ENCODE results near the gene YIPF6. TPM values are rescaled to one million over a fixed set of nuclear protein-coding genes. Genes with fewer than 3 reads are reported as not detected.

Gene YIPF6
- total RNA-seq (28.5 and 29.6 TPM in 2 replicates), polyA plus RNA-seq (15.4 and 17.1 TPM in 2 replicates), polyA minus RNA-seq (25.4 and 32.0 TPM in 2 replicates), Bru-seq, nascent RNA (percentile 79 among the genes with signal in this experiment), BruChase-seq, experiment 1, labeled RNA remaining after a 6-hour chase (percentile 86 among the genes with signal in this experiment), BruChase-seq, experiment 2, labeled RNA remaining after a 2-hour chase (percentile 87 among the genes with signal in this experiment)
- 10.1 and 11.4 TPM in 2 replicates for polyA plus RNA-seq (2011; cell fraction: cytosol; rRNA removed)
- polyA plus RNA-seq (2011; cell fraction: nucleus; rRNA removed) = 8.6 and 10.2 TPM in 2 replicates
- 18.0 and 20.8 TPM in 2 replicates for polyA plus RNA-seq (2012)
- polyA minus RNA-seq (2011; cell fraction: cytosol; rRNA and poly(A)+ RNA removed) = 24.5 TPM
- polyA minus RNA-seq (2011; cell fraction: nucleus; rRNA and poly(A)+ RNA removed) = 13.0 and 16.7 TPM in 2 replicates
- long read RNA-seq, full-length matches to known transcripts = 71 of 105 reads
- long read RNA-seq, partial matches to known transcripts = 0 of 105 reads
- long read RNA-seq, other reads (novel, unspliced or antisense) = 34 of 105 reads

DNA sequence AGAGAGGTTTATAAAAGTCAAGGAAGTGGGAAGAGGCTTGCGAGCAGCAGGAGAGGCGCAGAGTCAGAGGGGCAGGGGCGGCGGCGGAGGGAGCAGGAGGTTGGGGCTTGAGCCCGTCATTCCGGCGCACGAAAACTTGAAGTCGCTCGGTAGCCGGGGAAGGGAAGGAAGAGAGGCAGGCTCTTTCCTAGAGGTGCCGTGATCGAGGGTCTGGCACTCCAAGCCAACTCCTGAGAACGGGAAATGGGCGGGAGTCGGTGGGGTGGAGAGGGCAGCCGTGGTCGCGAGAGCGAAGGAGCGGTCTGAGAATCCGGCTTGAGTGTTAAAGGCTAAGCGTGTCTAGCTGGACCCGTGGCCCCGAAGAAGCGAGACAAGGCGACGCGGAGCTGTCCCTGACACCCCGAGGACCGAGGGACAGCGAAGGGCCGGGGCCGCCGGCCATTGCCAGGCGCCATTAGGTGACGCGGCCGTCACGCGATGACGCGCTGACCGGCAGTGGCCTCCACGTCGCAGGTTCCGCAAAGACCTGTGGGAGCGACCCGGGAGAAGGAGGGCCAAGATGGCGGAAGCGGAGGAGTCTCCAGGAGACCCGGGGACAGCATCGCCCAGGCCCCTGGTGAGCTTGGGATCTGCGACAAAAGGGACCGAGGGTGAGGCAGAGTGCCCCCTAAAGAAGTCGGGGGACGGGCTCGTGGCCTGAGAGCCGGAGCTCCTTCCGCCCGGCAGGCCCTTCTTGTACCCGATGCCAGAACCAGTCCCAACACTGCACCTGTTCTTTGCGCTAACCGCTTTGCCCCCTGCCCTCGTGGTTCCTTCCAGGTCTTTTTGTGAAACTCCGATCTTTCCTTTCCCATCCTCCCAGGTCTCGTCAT, at the start of gene YIPF6:
Gene YIPF6, plus strand, starts transcription at position 544 of the 872 bp plus-strand sequence. Its CDS starts 16 bp downstream, at position 560.
- CTCF ChIA-PET = interaction anchor here (1.4 to 3.7 kb wide), 2 partner anchors 212 to 302 kb away, joined by 5 to 14 read pairs; no protein-coding TSS in a partner anchor
- Histone ChIP-seq H3K9me1 (replicated peaks; ENCODE audit: control insufficient read depth, extremely low read depth, insufficient read depth, low read length) (no peaks in the 10 kb centered on the region), H2AFZ (ENCODE audit: low read depth, low read length) (peak within 1 kb of the TSS; percentile 82), H3K4me3 (replicated peaks in 1 of 3; ENCODE audit: insufficient read depth in 1 of 3, low read depth in 1 of 3, low read length in 3 of 3) (peak within 1 kb of the TSS; percentile 67 to 95 (median 80)), H3K9me3 (replicated peaks; ENCODE audit: control insufficient read depth, insufficient read depth, low read length) (no peaks in the 10 kb centered on the region), H4K20me1 (replicated peaks; ENCODE audit: control insufficient read depth, extremely low read depth, insufficient read depth, low read length) (no peaks in the 10 kb centered on the region), H3K9ac (replicated peaks; ENCODE audit: extremely low read depth, insufficient read depth, low read length) (peak within 1 kb of the TSS; percentile 97), H3K4me2 (ENCODE audit: insufficient read depth, low read length) (peak within 1 kb of the TSS; percentile 87), H3K36me3 (ENCODE audit: control insufficient read depth in 2 of 2, extremely low read depth in 1 of 2, insufficient read depth in 2 of 2, low read length in 2 of 2) (no peaks in the 10 kb centered on the region), H3K27me3 (ENCODE audit: control insufficient read depth in 2 of 2, insufficient read depth in 2 of 2, low read length in 2 of 2) (no peaks in the 10 kb centered on the region), H3K4me1 (ENCODE audit: control insufficient read depth, extremely low read depth, insufficient read depth, low read length) (peaks cover 5% of the 10 kb centered on the region), H3K27ac (ENCODE audit: insufficient read depth, low read depth, low read length) (peak within 1 kb of the TSS; percentile 96), H3K79me2 (ENCODE audit: control insufficient read depth, insufficient read depth, low read length) (peaks cover 39% of the 10 kb centered on the region)
- FAIRE-seq (peak; percentile 91), DNase-seq (ENCODE audit: low read depth, low spot score) (peak; percentile 71)
- POLR2A ChIA-PET = interaction anchor here (0.7 kb wide), 1 partner anchor 330 kb away, joined by 3 read pairs; the partner anchor contains the start of gene EFNB1
- no peak for TF ChIP-seq FOS (IDR thresholded peaks at IDR 0.05; ENCODE audit: borderline replicate concordance, insufficient read depth, low read length)
- TF ChIP-seq POLR2AphosphoS5 (IDR thresholded peaks at IDR 0.05; ENCODE audit: insufficient read depth, low read depth, low read length) = peak; percentile 67
- TF ChIP-seq MAX (IDR thresholded peaks at IDR 0.05; ENCODE audit: insufficient read depth, insufficient read length) = no peak
- TF ChIP-seq POLR2A (IDR thresholded peaks at IDR 0.05; ENCODE audit: low read depth, low read length) = peak; percentile 96
- TSS peak; percentile 91 for BruUV-seq (replicated peaks)
- dilution Hi-C loops (cut with MboI; ENCODE audit: extremely low pct_ligation_motif_present, low sequenced_read_pairs) (no loop called here), intact Hi-C loops (cut with micrococcal nuclease) (loop anchor here (5.0 kb wide), 1 partner anchor 66 kb away; the partner anchor contains the start of gene OPHN1)
